Coronary artery (tissue), 2 donors: Measurements from ENCODE around the gene TXNRD1.
"Not testable (repeated sequence)": the region's sequence is repeated elsewhere in the genome, so short reads cannot be mapped to it uniquely, and the experiment has no call there.

Experiments used
- DNase-seq: peaks from one replicate; pipeline ENCODE4 v3.0.0-alpha.2; 2017; ENCODE audit warnings: low spot score
- H3K27ac ChIP-seq, 2 donors: fragments of 200-600 bp; sonication (generic); one replicate each; pipeline ENCODE4 v1.5.1; 2016 to 2019
- H3K4me3 ChIP-seq: fragments of 200-600 bp; sonication (generic); 2 replicates; pipeline ENCODE4 v1.5.1; 2016; ENCODE audit warnings: mild to moderate bottlenecking, moderate library complexity
- CTCF ChIP-seq: fragments of 200-600 bp; sonication (generic); IDR thresholded peaks from one replicate; pipeline ENCODE4 v1.5.1; 2019; ENCODE audit warnings: antibody characterized with exemption

Gene TXNRD1

GRCh38 chr12:104212516-104212915, 3.1 kb upstream of the TXNRD1 start:
- Histone ChIP-seq H3K27ac (no peak overlapping the region), H3K4me3 (no peak overlapping the region)
- TF ChIP-seq CTCF, result no peak
- DNase-seq, result no peak

GRCh38 chr12:104213952-104214351, 1.6 kb upstream of the TXNRD1 start:
- TF ChIP-seq CTCF, result no peak
- DNase-seq, result no peak
- H3K27ac ChIP-seq, result no peak overlapping the region
- H3K4me3 ChIP-seq, result no peak overlapping the region

GRCh38 chr12:104216521-104216924, 944 bp downstream of the TXNRD1 start:
- DNase-seq, result no peak
- Histone ChIP-seq H3K4me3 (peak overlapping the region; percentile 94), H3K27ac (peak overlapping the region; percentile 96 to 98)
- no peak for TF ChIP-seq CTCF

GRCh38 chr12:104218506-104218905, 2.9 kb downstream of the TXNRD1 start:
- not testable (repeated sequence) for DNase-seq, H3K4me3 ChIP-seq
- H3K27ac ChIP-seq, result peak overlapping the region; percentile 85 to 92

GRCh38 chr12:104218935-104219334, 3.4 kb downstream of the TXNRD1 start:
- DNase-seq, result no peak
- peak overlapping the region; percentile 85 to 92 for H3K27ac ChIP-seq
- H3K4me3 ChIP-seq, result no peak overlapping the region
- no peak for TF ChIP-seq CTCF

- TF ChIP-seq CTCF, result no peak
- DNase-seq, result no peak
Observed at GRCh38 chr12:104219361-104219892, 3.8 kb downstream of the TXNRD1 start.

GRCh38 chr12:104219908-104220404, 4.4 kb downstream of the TXNRD1 start:
- H3K4me3 ChIP-seq, result peak overlapping the region; percentile 39

More at GRCh38 chr12:104219361-104219892, 3.8 kb downstream of the TXNRD1 start:
- Histone ChIP-seq H3K4me3 (peak overlapping the region; percentile 39), H3K27ac (peak overlapping the region; percentile 85 to 92)

More at GRCh38 chr12:104219908-104220404, 4.4 kb downstream of the TXNRD1 start:
- no peak for DNase-seq
- H3K27ac ChIP-seq, result peak overlapping the region; percentile 85 to 92
- TF ChIP-seq CTCF, result no peak
